Medulla oblongata (tissue), 1 donor: ENCODE results near the gene TAS1R1.
A peak's percentile ranks its signal among the peaks of the same experiment; 100 is the strongest.

Experiments
- DNase-seq: peaks from one replicate; pipeline ENCODE4 v3.0.0-alpha.2; 2015; ENCODE audit errors: extremely low spot score

TAS1R1 gene

DNA sequence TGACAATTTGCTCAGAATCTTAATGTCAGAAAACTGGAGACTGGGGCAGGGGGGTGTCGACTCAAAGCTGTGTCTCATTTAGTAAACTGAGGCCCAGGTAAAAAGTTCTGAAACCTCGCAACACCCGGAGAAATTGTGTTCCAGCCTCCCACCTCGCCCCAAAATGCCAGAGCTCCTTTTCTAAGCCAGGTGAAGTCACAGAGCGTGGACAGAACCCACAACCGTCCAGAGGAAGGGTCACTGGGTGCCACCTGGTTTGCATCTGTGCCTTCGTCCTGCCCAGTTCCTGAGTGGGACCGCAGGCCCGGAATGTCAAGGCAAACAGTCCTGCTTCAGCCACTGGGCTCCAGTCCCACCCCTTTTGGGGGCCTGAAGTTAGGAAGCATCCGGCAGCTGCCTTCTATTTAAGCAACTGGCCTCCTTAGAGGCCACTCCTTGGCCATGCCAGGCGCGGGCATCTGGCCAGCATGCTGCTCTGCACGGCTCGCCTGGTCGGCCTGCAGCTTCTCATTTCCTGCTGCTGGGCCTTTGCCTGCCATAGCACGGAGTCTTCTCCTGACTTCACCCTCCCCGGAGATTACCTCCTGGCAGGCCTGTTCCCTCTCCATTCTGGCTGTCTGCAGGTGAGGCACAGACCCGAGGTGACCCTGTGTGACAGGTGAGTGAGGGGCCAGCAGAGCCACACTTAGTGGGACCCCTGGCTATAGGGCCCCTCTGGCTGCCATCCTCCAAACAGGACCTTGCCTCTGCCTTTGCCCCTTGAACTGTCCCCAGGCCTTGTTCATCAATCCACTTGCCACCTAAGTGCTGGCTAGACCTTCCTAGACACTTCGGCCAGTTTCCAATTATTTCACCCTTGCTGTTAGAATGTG is at the start of gene TAS1R1:
Gene TAS1R1 (plus strand): TSS at position 401 of the 872 bp plus-strand sequence. CDS start 67 bp downstream, at position 468.
- DNase-seq = peak; percentile 25

DNA sequence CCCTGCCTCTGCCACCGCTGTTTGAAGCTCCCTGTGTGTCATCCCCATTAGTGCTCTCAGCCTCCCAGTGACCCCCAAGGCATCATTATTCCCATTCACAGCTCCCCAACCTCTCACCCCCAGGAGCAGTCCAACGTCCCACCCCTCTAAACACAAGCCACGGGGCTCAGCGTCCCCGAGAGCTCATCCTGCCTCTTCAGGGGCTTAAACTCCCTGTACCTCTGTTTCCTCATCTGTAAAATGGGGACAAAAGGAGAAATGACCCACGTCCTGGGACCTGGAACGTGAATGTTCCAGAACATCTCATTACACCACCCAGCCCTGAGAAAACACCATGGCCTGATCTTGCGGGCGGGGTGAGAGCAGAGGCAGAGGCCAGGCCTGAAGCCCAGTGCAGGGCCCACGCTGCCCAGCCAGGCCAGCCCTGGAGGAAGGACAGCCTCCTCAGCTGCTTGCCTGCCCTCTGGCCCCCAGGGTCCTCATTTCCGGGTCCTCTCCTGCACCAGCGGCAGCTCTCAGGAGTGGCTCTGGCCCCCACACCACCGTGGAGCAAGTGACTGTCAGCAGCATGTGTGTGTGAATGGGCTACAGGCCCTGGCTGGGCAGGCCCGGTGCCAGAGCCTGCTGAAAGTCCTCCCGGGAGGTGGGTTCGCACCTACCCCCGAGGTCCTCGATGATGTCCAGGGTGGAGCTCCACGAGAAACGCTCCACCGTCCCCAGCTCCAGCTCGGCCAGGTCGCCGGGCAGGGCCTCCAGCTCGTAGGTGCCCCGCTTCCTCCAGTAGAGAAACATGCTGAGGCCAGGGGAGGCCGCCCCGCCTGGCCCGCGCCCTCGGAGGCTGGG is 49.5 kb upstream of the TAS1R1 start:
- no peak for DNase-seq

DNA sequence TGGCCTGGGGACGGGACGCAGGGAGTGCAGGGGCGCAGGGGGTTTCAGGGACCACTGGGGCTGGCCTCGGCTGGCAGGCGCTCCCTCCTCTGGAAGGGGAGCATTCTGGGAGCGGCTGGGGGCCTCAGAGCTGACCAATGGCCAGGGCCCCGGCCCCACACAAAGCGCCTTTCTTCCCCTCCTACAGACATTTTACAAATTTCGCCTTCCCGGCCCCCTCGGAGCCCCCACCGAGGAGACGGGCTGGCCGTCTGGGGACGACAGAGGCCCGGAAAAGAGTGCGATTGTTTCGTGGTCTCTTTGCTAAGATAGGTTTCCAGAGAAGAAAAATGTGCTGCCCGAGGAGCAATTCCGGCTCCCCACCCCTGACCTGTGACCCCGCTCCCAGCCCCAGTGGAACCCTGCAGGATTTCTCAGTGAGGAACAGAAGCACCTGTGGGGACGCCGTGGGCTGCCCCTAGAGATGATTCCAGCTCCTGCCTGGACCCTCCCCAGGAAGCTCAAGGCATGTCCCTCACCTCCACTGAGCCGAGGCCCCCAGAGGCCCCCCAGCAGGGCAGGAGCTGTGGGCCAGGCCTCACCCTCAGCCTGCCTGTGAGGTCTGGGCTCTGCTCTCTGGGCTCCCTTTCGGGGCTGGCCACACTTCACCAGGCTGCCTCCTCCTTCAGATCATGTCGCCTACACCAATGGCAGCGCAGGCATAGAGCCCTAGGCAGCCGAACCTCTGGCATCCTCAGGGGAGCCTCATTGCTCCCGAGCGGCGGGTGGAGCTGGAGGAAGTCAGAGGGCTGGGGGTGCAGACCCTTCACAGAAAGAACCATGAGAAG is 48.7 kb upstream of the TAS1R1 start:
- DNase-seq = no peak

DNA sequence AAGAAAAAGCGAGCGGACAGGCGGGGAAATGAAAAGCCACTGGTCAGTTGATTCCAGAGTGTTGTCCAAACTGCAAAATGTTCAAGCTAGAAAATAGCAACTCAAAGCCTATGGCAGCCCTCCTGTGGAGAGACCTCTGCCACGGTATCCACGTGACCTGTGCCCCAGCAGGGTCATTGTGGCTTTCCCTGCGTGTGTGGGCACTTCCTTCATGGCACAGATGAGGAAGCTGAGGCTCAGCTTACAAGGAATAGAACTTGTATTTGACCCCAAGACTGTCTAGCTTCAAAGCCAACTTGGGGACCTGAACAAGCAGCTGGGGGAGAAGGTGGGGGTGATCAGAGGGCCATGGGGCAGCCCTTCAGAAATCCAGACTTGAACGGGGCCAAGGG is 48.1 kb upstream of the TAS1R1 start:
- no peak for DNase-seq

DNA sequence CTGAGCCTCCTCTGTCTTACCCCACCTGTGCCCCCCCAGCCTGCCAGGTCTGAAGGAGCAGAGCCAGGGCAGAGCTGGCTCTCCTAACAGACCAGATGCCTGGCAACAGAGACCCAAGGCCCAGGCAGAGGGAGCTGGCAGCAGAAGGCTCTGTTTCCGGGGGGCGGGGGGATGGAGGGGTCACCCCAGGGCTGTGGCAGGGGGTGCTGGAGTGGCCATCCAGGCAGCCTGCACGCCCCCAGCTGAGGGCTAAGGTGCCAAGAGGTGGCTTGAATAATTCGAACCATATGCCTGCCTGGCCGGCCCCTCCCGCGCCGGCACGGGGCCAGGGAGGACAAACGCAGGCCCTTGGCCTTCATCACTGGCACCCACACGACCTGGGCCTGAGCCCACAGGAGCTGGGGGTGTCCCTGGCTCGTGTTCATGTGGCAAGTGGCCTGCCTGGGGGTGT is 47.6 kb upstream of the TAS1R1 start:
- no peak for DNase-seq

DNA sequence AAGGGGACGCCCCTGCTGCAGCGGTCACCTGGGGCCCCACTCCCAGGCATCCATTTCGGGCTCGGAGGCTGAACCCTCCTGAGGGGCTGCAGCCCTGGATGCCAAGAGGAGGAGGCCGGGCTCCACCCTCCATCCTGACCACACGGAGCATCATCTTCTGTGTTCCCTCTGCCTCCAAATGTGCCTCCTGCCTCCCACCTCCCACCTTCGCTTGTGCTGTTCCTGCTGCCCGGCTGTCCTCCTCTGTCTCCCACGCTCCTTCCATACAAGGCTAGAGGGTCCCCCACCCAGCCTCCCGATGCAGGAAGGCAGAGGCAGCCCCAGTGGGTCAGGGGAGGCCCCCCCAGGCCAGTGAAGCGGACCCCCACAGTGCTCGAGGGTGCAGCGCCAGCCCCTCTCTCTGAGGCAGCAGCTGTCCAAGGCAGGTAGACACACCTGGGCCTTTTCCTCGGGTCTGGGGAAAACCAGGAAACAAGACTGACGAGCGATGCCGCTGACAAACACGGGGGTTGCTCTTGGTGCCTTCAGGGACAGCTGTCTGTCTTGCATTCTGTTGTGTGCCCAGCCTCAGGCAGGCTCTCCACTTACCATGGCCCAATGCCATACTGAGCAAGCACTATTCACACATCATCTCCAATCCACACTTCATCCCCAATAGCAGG is 46.8 kb upstream of the TAS1R1 start:
- DNase-seq = no peak

DNA sequence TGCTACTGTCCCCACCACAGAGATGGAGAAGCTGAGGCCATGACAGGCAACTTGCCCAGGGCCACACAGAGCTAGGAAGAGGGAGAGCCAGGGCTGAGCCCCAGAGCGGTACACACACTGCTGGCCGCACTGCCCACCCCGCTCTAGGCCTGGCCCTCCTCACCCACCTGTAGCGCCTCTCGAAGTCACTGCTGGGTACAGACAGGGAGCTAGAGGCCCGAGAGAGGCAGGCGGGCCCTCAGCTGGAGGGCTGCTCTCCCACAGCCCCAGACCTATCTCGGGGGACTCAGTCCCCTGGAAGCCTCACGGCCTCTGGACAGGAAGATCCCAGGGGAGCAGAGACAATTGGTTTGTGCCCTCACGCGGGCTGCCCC is 46.3 kb upstream of the TAS1R1 start:
- DNase-seq = no peak

DNA sequence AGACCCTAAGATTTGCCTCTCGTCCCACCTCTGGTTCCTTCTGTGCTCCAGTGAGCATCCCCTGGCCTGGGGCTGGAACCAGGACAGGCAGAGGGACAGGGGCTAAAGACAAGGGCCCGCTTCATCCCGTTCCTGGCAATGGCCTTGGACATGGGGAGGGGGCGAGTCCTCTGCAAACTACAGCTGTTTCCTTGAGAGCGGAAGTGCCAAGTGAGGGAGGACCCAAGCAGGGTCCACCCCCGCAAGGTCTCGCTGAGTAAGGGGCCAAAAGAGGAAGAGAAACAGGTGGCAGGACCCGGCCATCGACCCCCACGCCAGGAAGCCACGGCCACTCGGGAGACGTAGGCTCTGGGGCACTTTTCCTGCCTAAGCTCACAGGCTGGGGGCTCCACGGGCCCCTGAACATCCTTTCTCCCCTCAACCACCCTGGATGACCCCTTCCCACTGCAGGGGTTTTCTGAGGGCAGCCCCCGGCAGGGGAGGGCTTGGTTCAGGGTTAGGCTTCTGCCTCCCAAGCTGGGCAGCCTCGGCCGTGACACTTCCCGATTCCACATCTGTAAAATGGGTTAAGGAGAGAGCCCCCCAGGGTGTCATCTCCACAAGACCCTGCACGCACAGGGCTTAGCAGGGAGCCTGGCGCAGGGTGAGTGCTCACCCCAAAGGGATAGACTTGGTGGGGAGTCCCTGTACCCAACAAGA is 45.7 kb upstream of the TAS1R1 start:
- no peak for DNase-seq

DNA sequence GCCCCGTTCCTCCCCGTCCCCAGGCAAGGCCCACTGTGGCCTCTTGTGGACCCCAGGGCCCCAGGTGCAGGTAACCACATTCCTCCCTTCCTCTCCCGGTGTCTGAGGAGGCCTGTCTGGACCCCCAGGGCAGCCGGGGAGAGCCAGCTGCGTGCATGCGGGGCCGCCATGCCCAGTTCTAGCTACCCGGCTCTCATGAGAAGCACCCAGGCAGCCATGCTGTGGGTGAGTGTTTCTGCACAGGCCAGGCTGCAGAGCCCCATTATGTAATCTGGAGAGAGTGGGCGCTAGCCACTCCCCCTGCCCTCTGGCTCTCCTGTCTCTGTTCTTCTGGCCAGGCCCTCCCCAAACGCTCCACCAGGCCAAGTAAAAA is 45.2 kb upstream of the TAS1R1 start:
- no peak for DNase-seq

DNA sequence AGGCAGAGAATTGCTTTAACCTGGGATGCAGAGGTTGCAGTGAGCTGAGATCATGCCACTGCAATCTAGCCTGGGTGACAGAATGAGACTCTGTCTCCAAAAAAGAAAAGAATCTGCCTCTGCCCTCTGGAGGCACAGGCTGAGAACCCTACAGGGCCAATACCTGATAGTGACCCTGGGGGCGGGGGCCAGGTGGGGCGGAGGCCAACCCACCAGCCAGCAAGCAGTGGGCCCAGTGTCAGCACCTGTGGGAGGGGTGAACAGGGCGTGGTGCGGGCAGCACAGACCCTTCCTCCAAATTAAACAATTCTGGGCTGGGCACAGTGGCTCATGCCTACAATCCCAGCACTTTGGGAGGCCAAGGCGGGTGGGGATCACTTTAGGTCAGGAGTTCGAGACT is 44.6 kb upstream of the TAS1R1 start:
- DNase-seq = no peak

DNA sequence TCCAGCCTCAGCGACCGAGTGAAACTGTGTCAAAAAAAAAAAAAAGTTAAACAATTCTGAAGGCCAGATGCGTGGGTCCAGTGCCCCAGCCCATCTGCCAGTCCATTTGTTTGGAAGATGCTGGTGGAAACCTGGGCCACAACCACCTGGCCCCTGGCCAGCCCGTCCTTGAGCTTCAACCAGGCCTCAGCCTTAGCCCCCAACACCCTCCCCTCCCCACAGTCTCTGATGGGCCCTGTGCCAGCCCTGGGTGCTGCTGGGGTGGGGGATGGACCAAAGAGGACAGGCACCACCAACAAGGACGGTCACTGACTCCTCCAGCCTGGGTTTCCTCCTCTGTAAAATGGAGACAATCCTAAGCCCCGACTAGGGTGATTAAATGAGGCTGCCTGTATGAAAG is 44.1 kb upstream of the TAS1R1 start:
- no peak for DNase-seq

DNA sequence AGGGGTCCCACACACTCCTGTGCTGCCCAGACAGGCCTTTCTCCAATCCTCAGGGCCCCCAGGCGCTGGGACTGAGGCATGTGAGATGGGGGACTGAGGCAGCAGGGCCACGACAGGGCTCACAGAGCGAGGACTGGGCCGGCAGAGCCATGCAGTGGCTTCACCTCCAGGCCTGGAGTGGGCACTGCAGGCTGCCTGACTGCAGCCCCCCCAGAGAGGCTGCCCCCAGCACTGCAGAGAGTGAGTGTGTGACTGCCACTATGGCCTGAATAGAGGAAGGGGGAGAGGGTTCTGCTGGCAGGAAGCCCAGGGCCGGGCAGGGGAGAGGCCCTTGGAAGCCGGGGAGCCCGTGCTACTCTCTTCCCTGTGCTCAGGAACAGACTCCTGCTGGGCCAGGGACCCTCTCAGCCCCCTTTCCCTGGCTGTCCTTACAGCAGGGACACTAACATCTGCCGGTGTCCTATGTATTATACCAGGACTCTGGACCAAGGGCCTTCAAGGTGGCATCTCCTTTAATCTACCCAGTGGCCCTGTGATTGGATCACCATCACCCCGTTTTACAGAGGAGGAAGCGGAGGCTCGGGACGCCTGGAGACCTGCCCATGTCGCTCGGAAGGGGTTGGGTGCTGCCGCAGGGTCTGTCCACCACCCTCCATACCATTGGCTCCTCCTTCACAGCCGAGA is 43.4 kb upstream of the TAS1R1 start:
- DNase-seq = no peak

DNA sequence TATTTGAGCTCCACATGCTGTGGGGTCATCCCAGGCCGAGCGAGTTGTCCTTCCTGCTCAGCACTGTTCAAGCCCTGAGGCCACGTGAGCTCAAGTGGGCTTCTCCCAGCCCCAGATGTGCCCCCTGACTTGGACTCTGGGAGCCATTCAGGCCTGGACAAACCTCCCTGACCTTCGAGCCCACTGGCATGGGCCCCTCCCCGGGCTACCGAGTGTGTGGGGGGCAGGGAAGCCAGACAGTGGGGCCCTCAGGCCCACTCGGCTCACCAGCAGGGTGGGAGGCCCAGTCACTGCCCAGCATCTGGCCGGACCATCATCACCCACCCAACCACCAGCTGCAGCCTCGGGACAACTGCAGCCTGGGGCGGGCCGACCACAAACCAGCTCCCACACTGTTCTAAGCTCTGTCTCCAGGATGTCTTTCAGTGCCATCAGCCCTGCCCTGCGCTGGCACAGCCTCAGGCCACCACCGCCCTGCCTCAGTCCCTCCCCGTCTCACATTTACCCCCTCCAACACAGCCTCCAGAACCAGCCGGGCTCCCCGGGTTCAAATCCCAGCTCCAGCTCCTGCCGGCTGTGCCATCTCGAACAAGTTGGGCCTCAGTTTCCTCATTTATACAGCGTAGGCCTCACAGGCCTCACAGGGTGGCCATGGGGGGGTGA is 42.7 kb upstream of the TAS1R1 start:
- no peak for DNase-seq

DNA sequence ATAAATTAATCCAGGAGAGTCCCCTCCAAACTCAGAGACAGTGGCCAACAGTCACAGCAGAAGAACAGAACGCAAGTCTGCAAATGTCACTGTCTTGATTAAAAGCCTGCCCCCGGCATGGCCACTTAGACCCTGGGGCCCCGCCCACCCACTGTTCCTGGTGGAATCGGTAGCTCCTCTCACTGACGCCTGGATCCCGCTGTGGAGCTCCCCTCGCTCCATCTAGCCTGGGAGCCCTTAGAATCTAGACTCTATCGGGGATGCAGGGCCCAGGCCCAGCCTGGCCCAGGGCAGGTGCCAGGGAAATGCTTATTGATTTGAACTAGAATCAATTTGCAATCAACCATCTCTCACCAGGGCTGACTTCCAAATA is 42.2 kb upstream of the TAS1R1 start:
- DNase-seq = no peak

DNA sequence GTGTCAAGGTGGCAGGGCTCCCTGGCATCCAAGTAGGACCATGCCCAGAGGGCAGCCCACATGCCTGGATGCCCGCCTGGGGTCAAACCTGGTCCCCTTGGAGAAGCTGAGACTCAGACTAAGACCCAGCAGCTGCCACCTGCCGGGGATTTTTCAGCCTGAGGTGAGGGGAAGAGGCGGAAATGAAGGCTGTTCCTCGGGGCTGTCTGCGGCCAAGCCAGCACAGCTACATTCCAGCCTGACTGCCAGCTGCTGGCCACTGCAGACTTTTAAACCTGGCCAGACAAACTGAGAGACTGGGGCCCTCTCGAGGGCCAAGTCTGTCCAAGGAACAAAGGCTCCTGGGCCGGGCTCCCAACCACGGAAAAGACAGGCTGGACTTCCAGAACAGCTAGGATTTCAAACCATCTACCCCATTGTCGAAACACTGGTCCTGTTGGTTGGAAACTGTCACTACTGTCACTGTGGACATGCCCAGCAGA is 41.7 kb upstream of the TAS1R1 start:
- peak; percentile 45 for DNase-seq

DNA sequence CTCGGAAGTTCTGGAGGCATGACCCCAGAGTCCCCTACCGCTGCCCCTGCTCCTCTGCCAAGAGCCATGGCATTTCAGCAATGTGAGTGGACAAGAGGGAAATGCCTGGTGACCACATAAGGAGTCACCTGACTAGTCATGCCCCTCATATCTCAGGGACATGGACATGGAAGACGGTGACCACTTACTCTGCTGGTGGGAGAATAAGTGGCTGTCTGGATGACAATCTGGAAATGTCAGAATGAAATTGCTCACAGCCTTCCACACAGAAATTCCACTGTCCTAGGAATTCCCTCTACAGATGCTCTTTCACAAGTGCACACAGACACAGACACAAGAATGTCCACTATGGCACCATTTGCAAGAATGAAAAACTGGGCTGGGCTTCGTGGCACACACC is 39.3 kb upstream of the TAS1R1 start:
- DNase-seq = no peak

DNA sequence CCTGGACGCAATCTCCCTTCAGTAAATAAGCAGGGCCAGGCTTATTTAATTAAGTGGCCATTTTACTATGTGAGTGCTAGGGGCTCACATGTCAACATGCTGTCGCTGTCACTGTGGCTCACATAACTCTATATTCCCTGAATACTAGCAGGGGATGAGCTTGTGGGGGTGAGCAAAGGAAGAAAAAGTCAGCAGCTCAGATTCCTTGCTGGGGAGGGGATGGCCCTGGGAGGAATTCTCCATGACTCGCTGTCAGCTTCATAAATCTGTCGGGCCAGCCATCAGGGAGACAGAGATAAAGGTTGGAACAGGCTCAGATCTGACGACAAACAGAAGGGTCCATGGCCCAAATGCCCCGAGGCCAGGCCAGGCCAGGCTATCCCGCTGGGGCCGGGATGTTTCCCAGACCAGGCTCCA is 37.7 kb upstream of the TAS1R1 start:
- no peak for DNase-seq

DNA sequence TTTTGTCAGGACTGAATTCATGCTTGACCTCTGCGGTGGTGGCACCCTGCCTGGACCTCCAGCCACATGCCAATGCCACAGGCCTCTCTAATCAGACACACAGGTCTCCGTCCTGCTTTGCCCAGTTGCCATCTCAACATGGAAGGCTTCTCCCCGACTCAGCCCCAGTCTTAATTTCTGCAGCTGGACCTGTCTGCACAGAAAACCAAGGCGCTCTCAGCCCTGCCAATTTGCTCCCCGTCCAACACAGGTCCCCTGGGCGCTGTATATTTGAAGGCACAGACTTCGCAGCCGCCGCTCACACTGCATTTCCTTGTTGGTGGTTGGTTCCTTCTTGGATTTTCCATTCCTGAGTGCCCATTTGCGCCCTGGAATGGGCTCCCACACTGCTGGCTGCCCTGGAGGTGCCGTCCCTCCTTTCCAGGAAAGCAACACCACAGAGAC is 35.6 kb upstream of the TAS1R1 start:
- no peak for DNase-seq

DNA sequence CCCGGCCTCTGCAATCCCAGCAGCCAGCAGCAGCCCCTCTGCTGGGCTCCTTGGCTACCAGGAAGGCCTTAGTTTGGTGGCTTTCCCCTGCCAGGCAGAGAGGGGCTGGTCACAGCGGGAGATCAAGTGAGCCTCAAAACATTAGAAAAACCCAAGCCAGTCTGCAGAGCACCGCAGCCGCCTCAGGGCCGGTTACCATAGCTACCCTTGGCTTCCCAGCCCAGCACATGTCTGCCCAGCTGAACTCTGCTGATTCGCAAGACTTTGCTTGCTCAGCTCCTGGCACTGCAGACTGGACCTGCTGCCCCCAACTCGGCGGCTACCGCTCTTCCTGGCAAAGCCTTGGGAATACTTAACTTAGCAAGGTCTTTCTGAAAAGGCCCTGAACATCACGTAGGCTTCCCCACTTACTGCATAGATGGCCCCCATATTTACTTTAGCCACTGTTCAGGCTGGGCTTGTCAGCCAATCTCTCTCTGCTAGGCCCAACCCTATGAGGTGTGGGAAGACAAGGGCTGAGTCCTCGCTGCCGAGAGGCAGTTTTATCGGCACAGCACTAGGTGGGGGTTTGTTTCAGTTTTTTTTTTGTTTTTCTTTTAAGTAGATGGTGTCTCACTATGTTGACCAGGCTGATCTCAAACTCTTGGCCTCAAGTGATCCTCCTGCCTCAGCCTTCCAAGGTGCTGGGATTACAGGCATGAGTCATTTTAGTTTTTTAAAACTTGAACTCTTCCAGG is 35.0 kb upstream of the TAS1R1 start:
- DNase-seq = peak; percentile 67
